IMR-90 (cell line): Measurements from ENCODE around the gene OR2T35. TPM values are rescaled to one million over a fixed set of nuclear protein-coding genes. Genes with fewer than 3 reads are reported as not detected.
"Not testable (repeated sequence)": the region's sequence is repeated elsewhere in the genome, so short reads cannot be mapped to it uniquely, and the experiment has no call there.

ENCODE experiments used
- ATAC-seq: fragments of 200-7000 bp; cut with Tn5 transposase; 2 replicates; pipeline ENCODE4 v1.9.1; 2020; ENCODE audit warnings: low read depth, mild to moderate bottlenecking, moderate library complexity
- BruUV-seq: library from RNA; stranded (reverse); fragments of 400-500 nt; replicated peaks from 2 replicates; lab custom pipeline; 2021; lab: Mats Ljungman, UMichigan
- CTCF ChIA-PET: fragments of 300-600 bp; formaldehyde crosslinking; extraction: SDS; loops from one replicate; lab custom pipeline; 2021; ENCODE audit warnings: antibody characterized with exemption; lab: Yijun Ruan, JAX
- POLR2A ChIA-PET: fragments of 300-600 bp; sonication (Branson Sonifier 250); formaldehyde crosslinking; loops from one replicate; lab custom pipeline; 2022; ENCODE audit warnings: antibody characterized with exemption; ENCODE audit not compliant: unreplicated experiment; lab: Charles Lee
- DNase-seq: peaks from one replicate; pipeline ENCODE4 v3.0.0; 2013
- H2AFZ ChIP-seq: replicated peaks from 2 replicates; pipeline ENCODE3; 2013; ENCODE audit warnings: low read length, mild to moderate bottlenecking; ENCODE audit not compliant: poor library complexity
- H2AK5ac ChIP-seq: 2 replicates; pipeline ENCODE4 v1.6.1; 2013; ENCODE audit warnings: low read depth, low read length, inconsistent platforms
- H2AK9ac ChIP-seq: replicated peaks from 2 replicates; pipeline ENCODE3; 2013; ENCODE audit warnings: mild to moderate bottlenecking, low read depth, low read length, moderate library complexity; ENCODE audit not compliant: poor library complexity
- H2BK120ac ChIP-seq: 2 replicates; pipeline ENCODE4 v1.6.1; 2013; ENCODE audit warnings: low read depth, low read length, inconsistent platforms
- H2BK15ac ChIP-seq: 3 replicates; pipeline ENCODE4 v1.6.1; 2013; ENCODE audit warnings: low read depth, low read length, inconsistent platforms
- H2BK20ac ChIP-seq: 2 replicates; pipeline ENCODE4 v1.6.1; 2013; ENCODE audit warnings: low read depth, mild to moderate bottlenecking, inconsistent platforms, low read length, moderate library complexity
- H2BK5ac ChIP-seq: 2 replicates; pipeline ENCODE4 v1.6.1; 2013; ENCODE audit warnings: mild to moderate bottlenecking, low read depth, low read length, inconsistent platforms; ENCODE audit not compliant: poor library complexity, severe bottlenecking
- H3K14ac ChIP-seq: replicated peaks from 2 replicates; pipeline ENCODE4 v1.6.1; 2013; ENCODE audit warnings: low read depth, low read length, inconsistent platforms
- H3K18ac ChIP-seq: 2 replicates; pipeline ENCODE4 v1.6.1; 2013; ENCODE audit warnings: low read depth, low read length, control low read depth
- H3K23ac ChIP-seq: 2 replicates; pipeline ENCODE4 v1.6.1; 2013; ENCODE audit warnings: low read depth, low read length, inconsistent platforms
- H3K27ac ChIP-seq: 2 replicates; pipeline ENCODE4 v1.5.1; 2013; ENCODE audit warnings: mild to moderate bottlenecking, control low read depth, low read length; ENCODE audit not compliant: insufficient read depth
- H3K27me3 ChIP-seq: 2 replicates; pipeline ENCODE4 v1.6.1; 2013; ENCODE audit warnings: low read length; ENCODE audit not compliant: control insufficient read depth, insufficient read depth
- H3K36me3 ChIP-seq: 2 replicates; pipeline ENCODE4 v1.6.1; 2013; ENCODE audit warnings: low read length, mixed read lengths; ENCODE audit not compliant: control insufficient read depth, insufficient read depth
- H3K4ac ChIP-seq: 2 replicates; pipeline ENCODE4 v1.6.1; 2013; ENCODE audit warnings: low read depth, low read length, inconsistent platforms
- H3K4me1 ChIP-seq: 2 replicates; pipeline ENCODE4 v1.6.1; 2013; ENCODE audit warnings: low read length, mixed read lengths; ENCODE audit not compliant: control insufficient read depth, insufficient read depth
- H3K4me2 ChIP-seq: 2 replicates; pipeline ENCODE4 v1.6.1; 2013; ENCODE audit warnings: low read depth, mild to moderate bottlenecking, control low read depth, low read length, moderate library complexity
- H3K4me3 ChIP-seq: 2 replicates; pipeline ENCODE4 v1.5.1; 2013; ENCODE audit warnings: low read depth, mild to moderate bottlenecking, control low read depth, low read length, moderate library complexity; ENCODE audit not compliant: insufficient read depth
- H3K56ac ChIP-seq: 2 replicates; pipeline ENCODE4 v1.6.1; 2013; ENCODE audit warnings: low read length, inconsistent platforms; ENCODE audit not compliant: insufficient read depth; ENCODE audit errors: extremely low read depth
- H3K79me1 ChIP-seq, 2 experiments: 2 replicates each; pipeline ENCODE4 v1.6.1; 2013; ENCODE audit warnings: low read length in 2 of 2, inconsistent platforms in 1 of 2, low read depth in 1 of 2
- H3K9ac ChIP-seq: 2 replicates; pipeline ENCODE4 v1.6.1; 2013; ENCODE audit warnings: low read depth, low read length, control low read depth
- H3K9me1 ChIP-seq: 2 replicates; pipeline ENCODE4 v1.6.1; 2013; ENCODE audit warnings: low read length, inconsistent platforms; ENCODE audit not compliant: insufficient read depth
- H3K9me3 ChIP-seq: 2 replicates; pipeline ENCODE4 v1.6.1; 2013; ENCODE audit warnings: low read length; ENCODE audit not compliant: control insufficient read depth, insufficient read depth
- H4K20me1 ChIP-seq: 2 replicates; pipeline ENCODE4 v1.6.1; 2013; ENCODE audit warnings: low read length, inconsistent platforms; ENCODE audit not compliant: insufficient read depth
- H4K5ac ChIP-seq: 2 replicates; pipeline ENCODE4 v1.6.1; 2013; ENCODE audit warnings: mild to moderate bottlenecking, low read depth, low read length, control low read depth
- H4K8ac ChIP-seq, 2 experiments: 2 replicates each; pipeline ENCODE4 v1.6.1; 2013; ENCODE audit warnings: low read depth in 2 of 2, low read length in 2 of 2, control low read depth in 1 of 2, inconsistent platforms in 1 of 2
- H4K91ac ChIP-seq: 2 replicates; pipeline ENCODE4 v1.6.1; 2013; ENCODE audit warnings: low read depth, low read length, inconsistent platforms; ENCODE audit not compliant: insufficient read depth
- WGBS, 2 experiments: methylation state at CpG; one replicate each; pipeline versions ENCODE4 v1.1.5 to v1.1.7; 2013; ENCODE audit warnings: missing lambda C conversion rate in 2 of 2; ENCODE audit not compliant: insufficient read length in 1 of 2; ENCODE audit errors: extremely low coverage in 2 of 2; 5-methylcytosine and 5-hydroxymethylcytosine counted together
- dilution Hi-C: fragments of 300-500 bp; cut with HindIII; formaldehyde crosslinking; loops from one replicate; pipeline ENCODE4 v1.14.3; 2018; ENCODE audit warnings: low sequenced_read_pairs; ENCODE audit not compliant: unreplicated experiment
- in situ Hi-C: fragments of 300-500 bp; cut with MboI; formaldehyde crosslinking; loops from 3 replicates; pipeline ENCODE4 v1.14.3; 2019; ENCODE audit warnings: low sequenced_read_pairs, inconsistent platforms, mixed read lengths
- intact Hi-C: fragments of 100-400 bp; cut with micrococcal nuclease; formaldehyde crosslinking; loops from 2 replicates; pipeline ENCODE4 v1.10.0; 2022
- polyA plus RNA-seq, 3 experiments: library from polyadenylated mRNA; depleted of rRNA; stranded (reverse); fragments of >200 nt; gene quantifications; 2 replicates each; pipeline ENCODE4 v1.2.3, GENCODE V29; 2012; ENCODE audit warnings: low replicate concordance in 1 of 3
- total RNA-seq: library from RNA; depleted of rRNA; stranded (reverse); fragments of >200 nt; gene quantifications from 2 replicates; pipeline ENCODE4 v1.2.3, GENCODE V29; 2012

Gene OR2T35
- total and polyA plus RNA-seq, 2 of the 4 experiments (the other 2 are of a cell fraction), result not detected

DNA sequence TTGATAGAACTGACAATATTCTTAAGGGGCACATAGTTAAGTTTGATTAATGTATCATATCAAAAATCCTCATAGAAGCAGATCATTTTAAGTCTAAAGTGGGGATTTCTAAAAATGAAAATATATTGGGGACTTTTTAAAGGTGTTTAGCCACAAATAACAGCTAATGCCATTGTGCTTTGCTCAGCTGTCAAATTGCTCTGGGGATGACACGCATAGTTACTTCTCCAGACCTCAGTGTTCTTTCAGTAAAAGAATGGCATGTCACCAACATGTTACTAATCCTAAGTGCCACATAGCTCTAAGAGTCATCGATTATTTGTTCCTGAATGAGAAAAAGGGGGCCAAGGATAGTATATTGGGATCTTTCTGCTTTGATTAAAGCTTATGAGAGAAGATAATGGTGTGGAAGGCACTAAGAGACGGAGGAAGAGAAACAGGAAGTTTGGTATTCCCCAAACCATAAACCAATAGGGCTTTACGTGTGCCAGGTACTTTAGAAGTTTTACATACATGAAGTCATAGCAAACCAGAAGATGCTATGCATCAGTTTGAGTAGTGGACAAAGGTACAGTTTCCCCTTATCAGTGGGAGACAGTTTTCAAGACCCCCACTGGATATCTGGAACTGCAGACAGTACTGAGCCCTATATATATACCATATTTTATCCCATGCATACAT lies 2.0 kb downstream of the OR2T35 start:
- H3K23ac ChIP-seq, H3K14ac ChIP-seq, H3K4me3 ChIP-seq, DNase-seq, H4K5ac ChIP-seq, H3K79me1 ChIP-seq, H2AK5ac ChIP-seq, H3K56ac ChIP-seq, POLR2A ChIA-PET, H3K9ac ChIP-seq, H3K4me2 ChIP-seq, H2BK15ac ChIP-seq, H3K18ac ChIP-seq, H3K36me3 ChIP-seq, H3K9me3 ChIP-seq, H4K91ac ChIP-seq, dilution Hi-C loops, H2AFZ ChIP-seq, BruUV-seq, intact Hi-C loops, H3K9me1 ChIP-seq, H3K4ac ChIP-seq, H2AK9ac ChIP-seq, H3K4me1 ChIP-seq, H3K27ac ChIP-seq, H2BK120ac ChIP-seq, H3K27me3 ChIP-seq, in situ Hi-C loops, CTCF ChIA-PET, H2BK5ac ChIP-seq, H2BK20ac ChIP-seq, H4K8ac ChIP-seq, ATAC-seq, H4K20me1 ChIP-seq: not testable (repeated sequence)
- WGBS, 2 experiments, result no CpG with 5 or more reads among the region's 4 CpGs

DNA sequence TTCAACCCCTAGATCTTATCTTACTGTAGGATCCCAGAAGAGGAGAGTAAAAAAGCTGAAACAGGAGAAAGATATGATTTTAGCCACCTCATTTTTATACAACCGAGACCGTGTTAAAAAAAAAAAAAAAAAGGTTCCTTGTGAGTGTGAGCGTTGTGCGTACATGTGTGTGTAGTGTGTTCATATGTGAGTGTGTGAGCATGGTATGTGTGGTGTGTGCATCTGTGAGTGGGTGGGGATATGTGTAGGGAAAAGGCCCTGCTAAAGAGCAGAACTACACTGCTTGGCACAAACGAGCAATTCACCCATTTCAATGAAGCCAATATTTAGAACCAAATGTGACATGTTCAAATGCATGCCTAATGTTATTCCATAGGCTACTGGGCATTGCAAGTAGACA lies 3.5 kb downstream of the OR2T35 start:
- H2AK5ac ChIP-seq, intact Hi-C loops, CTCF ChIA-PET, H2BK120ac ChIP-seq, H3K9me1 ChIP-seq, H3K4me3 ChIP-seq, BruUV-seq, H3K4ac ChIP-seq, ATAC-seq, POLR2A ChIA-PET, H4K5ac ChIP-seq, H3K18ac ChIP-seq, H4K8ac ChIP-seq, H2BK20ac ChIP-seq, H3K9me3 ChIP-seq, H3K27me3 ChIP-seq, H2AK9ac ChIP-seq, H2BK5ac ChIP-seq, H2BK15ac ChIP-seq, H3K27ac ChIP-seq, H4K20me1 ChIP-seq, H3K56ac ChIP-seq, dilution Hi-C loops, H3K79me1 ChIP-seq, DNase-seq, H3K36me3 ChIP-seq, H3K23ac ChIP-seq, H3K4me2 ChIP-seq, H3K14ac ChIP-seq, H3K4me1 ChIP-seq, H2AFZ ChIP-seq, in situ Hi-C loops, H3K9ac ChIP-seq, H4K91ac ChIP-seq: not testable (repeated sequence)
- whole genome bisulfite sequencing, 2 experiments, result no CpG with 5 or more reads among the region's 5 CpGs
